ENCODE data around the gene ID3.
A peak's percentile ranks its signal among the peaks of the same experiment; 100 is the strongest.

Gene ID3

GRCh38 chr1:23565776-23566175 lies 6.5 kb upstream of the ID3 start:
- DNase-seq (ENCODE audit: low read depth in 2 of 2): no peak

- DNase-seq (ENCODE audit: low read depth in 2 of 2): no peak
Measured at GRCh38 chr1:23564529-23565122, 5.3 kb upstream of the ID3 start.

- DNase-seq (ENCODE audit: low read depth in 2 of 2): no peak
Measured at GRCh38 chr1:23563755-23564374, 4.6 kb upstream of the ID3 start.

GRCh38 chr1:23563003-23563402 lies 3.7 kb upstream of the ID3 start:
- DNase-seq (ENCODE audit: low read depth in 2 of 2): no peak

GRCh38 chr1:23562137-23562876 lies 3.0 kb upstream of the ID3 start:
- no peak for DNase-seq (ENCODE audit: low read depth in 2 of 2)

GRCh38 chr1:23561813-23562100 lies 2.5 kb upstream of the ID3 start:
- no peak for DNase-seq (ENCODE audit: low read depth in 2 of 2)

- DNase-seq (ENCODE audit: low read depth in 2 of 2): no peak
Measured at GRCh38 chr1:23561076-23561812, 1.9 kb upstream of the ID3 start.

- DNase-seq (ENCODE audit: low read depth in 2 of 2): no peak
Measured at GRCh38 chr1:23559985-23560741, 862 bp upstream of the ID3 start.

- DNase-seq (ENCODE audit: low read depth in 2 of 2): no peak
Measured at GRCh38 chr1:23558872-23559135, 497 bp downstream of the ID3 start.

- no peak for DNase-seq (ENCODE audit: low read depth in 2 of 2)
Measured at GRCh38 chr1:23558140-23558871, 995 bp downstream of the ID3 start.

GRCh38 chr1:23557471-23558124 lies 1.7 kb downstream of the ID3 start:
- DNase-seq (ENCODE audit: low read depth in 2 of 2): no peak

GRCh38 chr1:23556635-23557470 lies 2.4 kb downstream of the ID3 start:
- no peak for DNase-seq (ENCODE audit: low read depth in 2 of 2)

- DNase-seq (ENCODE audit: low read depth in 2 of 2): no peak
Measured at GRCh38 chr1:23555986-23556634, 3.2 kb downstream of the ID3 start.

- DNase-seq (ENCODE audit: low read depth in 2 of 2): no peak
Measured at GRCh38 chr1:23555270-23555985, 3.9 kb downstream of the ID3 start.

GRCh38 chr1:23554481-23555269 lies 4.6 kb downstream of the ID3 start:
- DNase-seq (ENCODE audit: low read depth in 2 of 2): peak; percentile 66 to 72

GRCh38 chr1:23554127-23554480 lies 5.2 kb downstream of the ID3 start:
- no peak for DNase-seq (ENCODE audit: low read depth in 2 of 2)

GRCh38 chr1:23553231-23554126 lies 5.8 kb downstream of the ID3 start:
- DNase-seq (ENCODE audit: low read depth in 2 of 2): no peak
